Urinary bladder (tissue), 4 donors: ENCODE data around the gene TSPAN7. TPM values are rescaled to one million over a fixed set of nuclear protein-coding genes. Genes with fewer than 3 reads are reported as not detected.

Experiments
- DNase-seq: peaks from one replicate; pipeline ENCODE4 v3.0.0-alpha.2; 2015; ENCODE audit errors: extremely low spot score
- H3K27ac ChIP-seq: one replicate; pipeline ENCODE4 v1.5.1; 2013; ENCODE audit warnings: low read depth, mild to moderate bottlenecking, moderate library complexity
- H3K36me3 ChIP-seq: one replicate; pipeline ENCODE4 v1.6.1; 2013; ENCODE audit warnings: mild to moderate bottlenecking, moderate library complexity; ENCODE audit not compliant: insufficient read depth
- H3K4me1 ChIP-seq: one replicate; pipeline ENCODE4 v1.6.1; 2013; ENCODE audit warnings: mild to moderate bottlenecking, moderate library complexity; ENCODE audit not compliant: insufficient read depth
- H3K4me3 ChIP-seq: one replicate; pipeline ENCODE4 v1.5.1; 2013; ENCODE audit warnings: low read depth, low read length
- WGBS: extraction: QIAGEN DNeasy Blood & Tissue Kit; methylation state at CpG from one replicate; pipeline ENCODE4 v1.1.7; 2013; 5-methylcytosine and 5-hydroxymethylcytosine counted together
- polyA plus RNA-seq: library from polyadenylated mRNA; stranded (reverse); fragments of 200-250 nt; gene quantifications from one replicate; pipeline ENCODE4 v1.2.3, GENCODE V29; 2013
- total RNA-seq: library from RNA; depleted of rRNA; stranded (reverse); fragments of >200 nt; gene quantifications from one replicate; pipeline ENCODE4 v1.2.3, GENCODE V29; 2014
- donor health status: healthy with polysubstance abuse.
- donor health status: healthy.

The TSPAN7 gene
- total RNA-seq (14.1 TPM), polyA plus RNA-seq (72.0 TPM)

GRCh38 chrX:38561126-38561868 is at the start of gene TSPAN7:
Gene TSPAN7 (plus strand): TSS chrX:38561542. CDS start chrX:38561547, 5 bp downstream.
- Histone ChIP-seq H3K4me3 (peak within 1 kb of the TSS; percentile 46), H3K4me1 (no peaks in the 10 kb centered on the region), H3K36me3 (no peaks in the 10 kb centered on the region), H3K27ac (no peak within 1 kb of the TSS)
- no peak for DNase-seq
- WGBS = under 1% methylated on average over 68 of the region's 78 CpGs

- Histone ChIP-seq H3K36me3 (no peaks in the 10 kb centered on the region), H3K27ac (no peak overlapping the region), H3K4me3 (no peak overlapping the region), H3K4me1 (no peaks in the 10 kb centered on the region)
- 76% methylated on average over 5 of the region's 5 CpGs for WGBS
- DNase-seq = no peak
Measured at GRCh38 chrX:38513112-38513742, 48.1 kb upstream of the TSPAN7 start.

GRCh38 chrX:38514016-38514854 is 47.1 kb upstream of the TSPAN7 start:
- DNase-seq = no peak
- Histone ChIP-seq H3K4me3 (no peak overlapping the region), H3K27ac (no peak overlapping the region)

GRCh38 chrX:38515291-38515690 is 46.1 kb upstream of the TSPAN7 start:
- DNase-seq = no peak
- H3K27ac ChIP-seq = no peak overlapping the region
- no peak overlapping the region for H3K4me3 ChIP-seq
- WGBS = 64% methylated on average over 1 of the region's 1 CpG
- no peaks in the 10 kb centered on the region for H3K4me1 ChIP-seq
- H3K36me3 ChIP-seq = no peaks in the 10 kb centered on the region

More at GRCh38 chrX:38514016-38514854, 47.1 kb upstream of the TSPAN7 start:
- Histone ChIP-seq H3K36me3 (no peaks in the 10 kb centered on the region), H3K4me1 (no peaks in the 10 kb centered on the region)

- no peak for DNase-seq
- Histone ChIP-seq H3K36me3 (no peaks in the 10 kb centered on the region), H3K27ac (no peak overlapping the region), H3K4me1 (no peaks in the 10 kb centered on the region), H3K4me3 (no peak overlapping the region)
- whole genome bisulfite sequencing = 78% methylated on average over 2 of the region's 2 CpGs
Measured at GRCh38 chrX:38516196-38516774, 45.1 kb upstream of the TSPAN7 start.

- Histone ChIP-seq H3K36me3 (no peaks in the 10 kb centered on the region), H3K4me3 (no peak overlapping the region), H3K4me1 (no peaks in the 10 kb centered on the region), H3K27ac (no peak overlapping the region)
- DNase-seq = no peak
- WGBS = 86% methylated on average over 6 of the region's 6 CpGs
Measured at GRCh38 chrX:38519651-38520050, 41.7 kb upstream of the TSPAN7 start.

GRCh38 chrX:38538134-38538533 is 23.2 kb upstream of the TSPAN7 start:
- 74% methylated on average over 2 of the region's 2 CpGs for WGBS
- no peaks in the 10 kb centered on the region for H3K4me1 ChIP-seq
- no peak overlapping the region for H3K27ac ChIP-seq
- no peak for DNase-seq
- no peaks in the 10 kb centered on the region for H3K36me3 ChIP-seq
- no peak overlapping the region for H3K4me3 ChIP-seq

GRCh38 chrX:38539748-38540147 is 21.6 kb upstream of the TSPAN7 start:
- Histone ChIP-seq H3K27ac (no peak overlapping the region), H3K36me3 (no peaks in the 10 kb centered on the region), H3K4me1 (no peaks in the 10 kb centered on the region), H3K4me3 (no peak overlapping the region)
- DNase-seq = no peak
- WGBS = 96% methylated on average over 1 of the region's 1 CpG

GRCh38 chrX:38548508-38548907 is 12.8 kb upstream of the TSPAN7 start:
- WGBS = 69% methylated on average over 3 of the region's 3 CpGs
- H3K4me3 ChIP-seq = no peak overlapping the region
- no peak overlapping the region for H3K27ac ChIP-seq
- H3K4me1 ChIP-seq = no peaks in the 10 kb centered on the region
- no peak for DNase-seq
- no peaks in the 10 kb centered on the region for H3K36me3 ChIP-seq

GRCh38 chrX:38552721-38553120 is 8.6 kb upstream of the TSPAN7 start:
- Histone ChIP-seq H3K36me3 (no peaks in the 10 kb centered on the region), H3K27ac (no peak overlapping the region), H3K4me3 (no peak overlapping the region), H3K4me1 (no peaks in the 10 kb centered on the region)
- DNase-seq = no peak
- 95% methylated on average over 1 of the region's 1 CpG for WGBS

GRCh38 chrX:38558686-38559085 is 2.7 kb upstream of the TSPAN7 start:
- Histone ChIP-seq H3K4me1 (no peaks in the 10 kb centered on the region), H3K27ac (no peak overlapping the region), H3K4me3 (no peak overlapping the region), H3K36me3 (no peaks in the 10 kb centered on the region)
- WGBS = 89% methylated on average over 2 of the region's 2 CpGs
- no peak for DNase-seq

- Histone ChIP-seq H3K36me3 (no peaks in the 10 kb centered on the region), H3K4me3 (peak overlapping the region; percentile 46), H3K27ac (no peak overlapping the region), H3K4me1 (no peaks in the 10 kb centered on the region)
- no peak for DNase-seq
- WGBS = 41% methylated on average over 9 of the region's 9 CpGs
Measured at GRCh38 chrX:38560776-38561125, 591 bp upstream of the TSPAN7 start.

- no peak for DNase-seq
- no peaks in the 10 kb centered on the region for H3K36me3 ChIP-seq
- H3K4me1 ChIP-seq = no peaks in the 10 kb centered on the region
- under 1% methylated on average over 36 of the region's 38 CpGs for WGBS
- no peak overlapping the region for H3K27ac ChIP-seq
- peak overlapping the region; percentile 46 for H3K4me3 ChIP-seq
Measured at GRCh38 chrX:38561951-38562719, 793 bp downstream of the TSPAN7 start.
